HCT116 (cell line): ENCODE measurements around the gene LMO7. TPM values are rescaled to one million over a fixed set of nuclear protein-coding genes. Genes with fewer than 3 reads are reported as not detected.

Experiments
- ATAC-seq: fragments of 200-7000 bp; cut with Tn5 transposase; 2 replicates; pipeline ENCODE4 v1.9.1; 2020; ENCODE audit warnings: mild to moderate bottlenecking, moderate library complexity
- BruUV-seq: library from RNA; stranded (reverse); fragments of 400-500 nt; replicated peaks from 2 replicates; lab custom pipeline; 2021; lab: Mats Ljungman, UMichigan
- CTCF ChIA-PET: fragments of 300-600 bp; sonication (Branson Sonifier 250); formaldehyde crosslinking; loops from one replicate; lab custom pipeline; 2021; ENCODE audit warnings: antibody characterized with exemption; lab: Charles Lee
- POLR2A ChIA-PET: fragments of 300-600, 350-600 bp; sonication (Branson Sonifier 250); formaldehyde crosslinking; loops from one replicate; lab custom pipeline; 2021; ENCODE audit warnings: antibody characterized with exemption; lab: Charles Lee
- RAD21 ChIA-PET, 2 experiments: fragments of 300-600 bp; sonication (Branson Sonifier 250); formaldehyde crosslinking; loops; one replicate each; lab custom pipeline; 2023; ENCODE audit warnings: low total read pairs in 2 of 2; ENCODE audit not compliant: uncharacterized antibody in 2 of 2, unreplicated experiment in 2 of 2, low non-redundant PET in 1 of 2; lab: Charles Lee
- DNase-seq: peaks from one replicate; pipeline ENCODE4 v3.0.0-alpha.2; 2010; ENCODE audit warnings: low read depth, low spot score
- H2AFZ ChIP-seq: fragments of 200-600 bp; shearing (Covaris generic), sonication (generic); 2 replicates; pipeline ENCODE4 v1.6.1; 2017; ENCODE audit warnings: low read depth, mixed run types, mixed read lengths, antibody characterized with exemption, low read length; ENCODE audit not compliant: poor library complexity, severe bottlenecking
- H3K27ac ChIP-seq: 2 replicates; pipeline ENCODE4 v1.5.1; 2012; ENCODE audit warnings: low read depth, low read length
- H3K27me3 ChIP-seq: fragments of 200-600 bp; sonication (generic); 2 replicates; pipeline ENCODE4 v1.6.1; 2016; ENCODE audit warnings: mixed run types, low read length, mixed read lengths; ENCODE audit not compliant: insufficient read depth
- H3K36me3 ChIP-seq, 2 experiments: fragments of 200-500 bp in 1 of 2; fragments of 200-600 bp in 1 of 2; sonication (Bioruptor generic) in 1 of 2; sonication (generic) in 1 of 2; 2 replicates each; pipeline versions ENCODE4 v1.5.1 to v1.6.1; 2014 to 2016; ENCODE audit warnings: low read length in 2 of 2, inconsistent platforms in 1 of 2, mixed read lengths in 1 of 2, mixed run types in 1 of 2; ENCODE audit not compliant: insufficient read depth in 2 of 2, control insufficient read depth in 1 of 2
- H3K4me1 ChIP-seq, 2 experiments: fragments of 200-600 bp in 1 of 2; sonication (generic) in 1 of 2; 2 replicates each; pipeline versions ENCODE4 v1.5.1 to v1.6.1; 2012 to 2017; ENCODE audit warnings: low read length in 2 of 2, inconsistent platforms in 1 of 2, mild to moderate bottlenecking in 1 of 2, mixed read lengths in 1 of 2, mixed run types in 1 of 2, moderate library complexity in 1 of 2; ENCODE audit not compliant: insufficient read depth in 2 of 2, control insufficient read depth in 1 of 2
- H3K4me2 ChIP-seq: fragments of 200-600 bp; sonication (generic); 2 replicates; pipeline ENCODE4 v1.6.1; 2017; ENCODE audit warnings: mixed run types, low read length, mixed read lengths
- H3K4me3 ChIP-seq, 2 experiments: fragments of 200-600 bp in 1 of 2; sonication (generic) in 1 of 2; replicated peaks in 1 of 2; 2 replicates each; pipeline ENCODE4 v1.5.1; 2011 to 2016; ENCODE audit warnings: low read length in 2 of 2, control low read depth in 1 of 2, low read depth in 1 of 2, mild to moderate bottlenecking in 1 of 2, mixed read lengths in 1 of 2, mixed run types in 1 of 2
- H3K79me2 ChIP-seq: fragments of 200-600 bp; sonication (generic); 2 replicates; pipeline ENCODE4 v1.6.1; 2017; ENCODE audit warnings: mild to moderate bottlenecking, mixed run types, low read length, moderate library complexity, mixed read lengths; ENCODE audit not compliant: insufficient read depth
- H3K9ac ChIP-seq: fragments of 200-600 bp; sonication (generic); 2 replicates; pipeline ENCODE4 v1.6.1; 2016; ENCODE audit warnings: low read length, mixed read lengths
- H3K9me2 ChIP-seq: fragments of 200-600 bp; sonication (generic), shearing (Covaris generic); 2 replicates; pipeline ENCODE4 v1.6.1; 2017; ENCODE audit warnings: mixed run types, mild to moderate bottlenecking, moderate library complexity; ENCODE audit not compliant: insufficient read depth
- H3K9me3 ChIP-seq, 2 experiments: fragments of 200-500 bp in 1 of 2; fragments of 200-600 bp in 1 of 2; sonication (Bioruptor generic) in 1 of 2; sonication (generic) in 1 of 2; 2 replicates each; pipeline ENCODE4 v1.6.1; 2014 to 2017; ENCODE audit warnings: low read length in 2 of 2, mixed read lengths in 2 of 2, inconsistent platforms in 1 of 2, low read depth in 1 of 2, mild to moderate bottlenecking in 1 of 2, mixed run types in 1 of 2, moderate library complexity in 1 of 2; ENCODE audit not compliant: control insufficient read depth in 1 of 2, insufficient read depth in 1 of 2
- H4K20me1 ChIP-seq: fragments of 200-600 bp; sonication (generic), shearing (Covaris generic); 2 replicates; pipeline ENCODE4 v1.6.1; 2017; ENCODE audit warnings: mixed run types, mild to moderate bottlenecking, moderate library complexity; ENCODE audit not compliant: insufficient read depth
- CBX3 ChIP-seq: IDR thresholded peaks from 2 replicates; pipeline ENCODE4 v1.6.1; 2012; ENCODE audit warnings: low read depth
- EZH2 ChIP-seq: fragments of 200-600 bp; sonication (generic); IDR thresholded peaks from 2 replicates; pipeline ENCODE4 v1.6.1; 2017; ENCODE audit warnings: antibody characterized with exemption, mixed run types
- EZH2phosphoT487 ChIP-seq: fragments of 200-600 bp; IDR thresholded peaks from 2 replicates; pipeline ENCODE4 v1.6.1; 2018; ENCODE audit warnings: antibody characterized with exemption, borderline replicate concordance
- FOSL1 ChIP-seq: IDR thresholded peaks from 2 replicates; pipeline ENCODE4 v1.6.1; 2012; ENCODE audit warnings: low read depth
- JUND ChIP-seq: IDR thresholded peaks from 2 replicates; pipeline ENCODE4 v1.6.1; 2012
- POLR2A ChIP-seq: IDR thresholded peaks from 2 replicates; pipeline ENCODE4 v1.7.0; 2011; ENCODE audit warnings: borderline replicate concordance; ENCODE audit not compliant: insufficient read depth, insufficient read length; ENCODE audit errors: extremely low read depth
- RAD21 ChIP-seq: IDR thresholded peaks from 2 replicates; pipeline ENCODE4 v1.6.1; 2012; ENCODE audit warnings: low read depth, mild to moderate bottlenecking
- SRF ChIP-seq: IDR thresholded peaks from 2 replicates; pipeline ENCODE4 v1.6.1; 2012; ENCODE audit warnings: low read depth
- YY1 ChIP-seq: IDR thresholded peaks from 2 replicates; pipeline ENCODE4 v1.6.1; 2011; ENCODE audit warnings: low read length, low read depth, moderate library complexity, mild to moderate bottlenecking; ENCODE audit not compliant: insufficient replicate concordance; ENCODE audit errors: extremely low read depth
- intact Hi-C: fragments of 100-400 bp; cut with micrococcal nuclease; formaldehyde crosslinking; loops from 2 replicates; pipeline ENCODE4 v1.10.0; 2022
- total RNA-seq: library from RNA; stranded (reverse); gene quantifications from one replicate; pipeline ENCODE4 v1.2.1, GENCODE V29; 2021; ENCODE audit not compliant: unreplicated experiment
- TF ChIP-seq, protein P1 (sequence below), 3 experiments: fragments of 200-600 bp in 1 of 3; sonication (generic) in 1 of 3; IDR thresholded peaks in 2 of 3; conservative IDR thresholded peaks in 1 of 3; 2 replicates each; pipeline ENCODE4 v1.5.1; 2012 to 2017; ENCODE audit warnings: low read depth in 2 of 3, low read length in 2 of 3, antibody characterized with exemption in 1 of 3, borderline replicate concordance in 1 of 3, control low read depth in 1 of 3, mild to moderate bottlenecking in 1 of 3, mixed read lengths in 1 of 3, mixed run types in 1 of 3, moderate library complexity in 1 of 3; ENCODE audit not compliant: insufficient read depth in 1 of 3
- TF ChIP-seq, protein P2 (sequence below): IDR thresholded peaks from 2 replicates; pipeline ENCODE4 v1.6.1; 2011; ENCODE audit warnings: mild to moderate bottlenecking, low read length, moderate library complexity; ENCODE audit not compliant: insufficient replicate concordance; ENCODE audit errors: extremely low read depth

The LMO7 gene
- total RNA-seq, 1 experiment from 2014 or later, result 8.1 TPM

DNA sequence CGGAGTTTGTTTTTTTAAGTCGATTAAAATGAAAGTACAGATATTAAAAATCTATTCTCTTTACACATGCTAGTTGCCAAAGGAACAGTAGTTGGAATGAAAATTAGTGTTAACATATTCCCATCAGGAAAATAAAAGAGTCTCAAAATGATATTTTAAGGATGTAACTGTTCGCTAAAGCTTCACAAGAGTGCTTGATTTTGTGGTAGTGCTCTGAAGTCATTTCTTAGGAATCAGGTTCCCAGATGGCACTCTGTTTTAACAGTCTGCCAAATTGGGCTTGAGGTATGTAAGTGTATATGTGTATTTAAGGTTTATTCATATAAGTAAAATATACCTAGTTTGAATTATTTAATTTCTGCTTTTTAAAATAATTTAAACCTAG, 128.8 kb downstream of the LMO7 start:
- Histone ChIP-seq H3K9ac (no peak overlapping the region), H2AFZ (no peak overlapping the region), H3K36me3 (no peaks in the 10 kb centered on the region), H4K20me1 (no peaks in the 10 kb centered on the region), H3K9me2 (no peaks in the 10 kb centered on the region), H3K4me1 (peaks cover 0 to 13% of the 10 kb centered on the region in 2 experiments; a peak in 3 of 4 replicates), H3K27ac (no peak overlapping the region), H3K4me2 (no peak overlapping the region), H3K4me3 (no peak overlapping the region), H3K79me2 (no peaks in the 10 kb centered on the region), H3K9me3 (no peaks in the 10 kb centered on the region), H3K27me3 (no peaks in the 10 kb centered on the region)
- no TSS peak for BruUV-seq
- ATAC-seq (no peak), DNase-seq (no peak)
- intact Hi-C loops, result no loop called here
- POLR2A ChIA-PET, result no interaction called here
- no peak for TF ChIP-seq FOSL1
- TF ChIP-seq, protein P1, sequence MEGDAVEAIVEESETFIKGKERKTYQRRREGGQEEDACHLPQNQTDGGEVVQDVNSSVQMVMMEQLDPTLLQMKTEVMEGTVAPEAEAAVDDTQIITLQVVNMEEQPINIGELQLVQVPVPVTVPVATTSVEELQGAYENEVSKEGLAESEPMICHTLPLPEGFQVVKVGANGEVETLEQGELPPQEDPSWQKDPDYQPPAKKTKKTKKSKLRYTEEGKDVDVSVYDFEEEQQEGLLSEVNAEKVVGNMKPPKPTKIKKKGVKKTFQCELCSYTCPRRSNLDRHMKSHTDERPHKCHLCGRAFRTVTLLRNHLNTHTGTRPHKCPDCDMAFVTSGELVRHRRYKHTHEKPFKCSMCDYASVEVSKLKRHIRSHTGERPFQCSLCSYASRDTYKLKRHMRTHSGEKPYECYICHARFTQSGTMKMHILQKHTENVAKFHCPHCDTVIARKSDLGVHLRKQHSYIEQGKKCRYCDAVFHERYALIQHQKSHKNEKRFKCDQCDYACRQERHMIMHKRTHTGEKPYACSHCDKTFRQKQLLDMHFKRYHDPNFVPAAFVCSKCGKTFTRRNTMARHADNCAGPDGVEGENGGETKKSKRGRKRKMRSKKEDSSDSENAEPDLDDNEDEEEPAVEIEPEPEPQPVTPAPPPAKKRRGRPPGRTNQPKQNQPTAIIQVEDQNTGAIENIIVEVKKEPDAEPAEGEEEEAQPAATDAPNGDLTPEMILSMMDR (IDR thresholded peaks at IDR 0.05 in 2 of 3, conservative IDR thresholded peaks at IDR 0.05 in 1 of 3; ENCODE audit: borderline replicate concordance in 1 of 3, insufficient read depth in 1 of 3, low read depth in 2 of 3, low read length in 2 of 3), result no peak
- TF ChIP-seq RAD21, result no peak
- no peak for TF ChIP-seq SRF
- TF ChIP-seq YY1, result no peak
- no peak for TF ChIP-seq POLR2A
- TF ChIP-seq JUND, result no peak
- no peak for TF ChIP-seq CBX3
- no peak for TF ChIP-seq EZH2
- TF ChIP-seq, protein P2, sequence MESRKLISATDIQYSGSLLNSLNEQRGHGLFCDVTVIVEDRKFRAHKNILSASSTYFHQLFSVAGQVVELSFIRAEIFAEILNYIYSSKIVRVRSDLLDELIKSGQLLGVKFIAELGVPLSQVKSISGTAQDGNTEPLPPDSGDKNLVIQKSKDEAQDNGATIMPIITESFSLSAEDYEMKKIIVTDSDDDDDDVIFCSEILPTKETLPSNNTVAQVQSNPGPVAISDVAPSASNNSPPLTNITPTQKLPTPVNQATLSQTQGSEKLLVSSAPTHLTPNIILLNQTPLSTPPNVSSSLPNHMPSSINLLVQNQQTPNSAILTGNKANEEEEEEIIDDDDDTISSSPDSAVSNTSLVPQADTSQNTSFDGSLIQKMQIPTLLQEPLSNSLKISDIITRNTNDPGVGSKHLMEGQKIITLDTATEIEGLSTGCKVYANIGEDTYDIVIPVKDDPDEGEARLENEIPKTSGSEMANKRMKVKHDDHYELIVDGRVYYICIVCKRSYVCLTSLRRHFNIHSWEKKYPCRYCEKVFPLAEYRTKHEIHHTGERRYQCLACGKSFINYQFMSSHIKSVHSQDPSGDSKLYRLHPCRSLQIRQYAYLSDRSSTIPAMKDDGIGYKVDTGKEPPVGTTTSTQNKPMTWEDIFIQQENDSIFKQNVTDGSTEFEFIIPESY, result no peak
- no peak for TF ChIP-seq EZH2phosphoT487
- RAD21 ChIA-PET, result no interaction called here
- CTCF ChIA-PET, result no interaction called here
